Caco-2 (cell line): ENCODE data around the gene KMT2C. TPM values are rescaled to one million over a fixed set of nuclear protein-coding genes. Genes with fewer than 3 reads are reported as not detected.
"Not testable (repeated sequence)": the region's sequence is repeated elsewhere in the genome, so short reads cannot be mapped to it uniquely, and the experiment has no call there.

Source experiments
- BruUV-seq: library from RNA; stranded (reverse); fragments of 400-500 nt; replicated peaks from 2 replicates; lab custom pipeline; 2021; lab: Mats Ljungman, UMichigan
- CTCF ChIA-PET: fragments of 300-600 bp; sonication (Branson Sonifier 250); formaldehyde crosslinking; loops from one replicate; lab custom pipeline; 2022; ENCODE audit warnings: antibody characterized with exemption; lab: Charles Lee
- POLR2A ChIA-PET: fragments of 300-600 bp; sonication (Branson Sonifier 250); formaldehyde crosslinking; loops from one replicate; lab custom pipeline; 2022; ENCODE audit warnings: antibody characterized with exemption; lab: Charles Lee
- DNase-seq, 2 experiments: peaks; one replicate each; pipeline versions ENCODE4 v3.0.0 to v3.0.0-alpha.2; 2020 to 2022
- H3K27me3 ChIP-seq: replicated peaks from 2 replicates; pipeline ENCODE4 v1.6.0; 2011; ENCODE audit warnings: low read length; ENCODE audit not compliant: control insufficient read depth, insufficient read depth
- H3K36me3 ChIP-seq: 2 replicates; pipeline ENCODE4 v1.5.1; 2011; ENCODE audit warnings: low read length; ENCODE audit not compliant: control insufficient read depth, insufficient read depth
- H3K4me1 ChIP-seq: fragments of 250-450 bp; sonication (Bioruptor Pico); 2 replicates; pipeline ENCODE4 v1.5.1; 2020; ENCODE audit warnings: mild to moderate bottlenecking
- H3K4me3 ChIP-seq: 2 replicates; pipeline ENCODE4 v1.5.1; 2011; ENCODE audit warnings: low read depth, mild to moderate bottlenecking, control low read depth, low read length
- H3K9me3 ChIP-seq: fragments of 250-450 bp; sonication (Bioruptor Pico); 2 replicates; pipeline ENCODE4 v1.5.1; 2020; ENCODE audit warnings: mild to moderate bottlenecking, moderate library complexity
- H3K27ac Mint-ChIP-seq: one replicate; pipeline ENCODE4 v1.8.0; 2022; ENCODE audit warnings: mixed read lengths; ENCODE audit not compliant: unreplicated experiment
- H3K27me3 Mint-ChIP-seq: one replicate; pipeline ENCODE4 v1.8.0; 2022; ENCODE audit warnings: mixed read lengths; ENCODE audit not compliant: insufficient read depth, unreplicated experiment
- H3K36me3 Mint-ChIP-seq: one replicate; pipeline ENCODE4 v1.8.0; 2022; ENCODE audit warnings: mild to moderate bottlenecking, mixed read lengths; ENCODE audit not compliant: insufficient read depth, unreplicated experiment
- H3K4me1 Mint-ChIP-seq: one replicate; pipeline ENCODE4 v1.8.0; 2022; ENCODE audit warnings: low read depth, mixed read lengths; ENCODE audit not compliant: unreplicated experiment
- H3K4me3 Mint-ChIP-seq: one replicate; pipeline ENCODE4 v1.8.0; 2022; ENCODE audit warnings: mild to moderate bottlenecking, moderate library complexity, mixed read lengths; ENCODE audit not compliant: unreplicated experiment
- H3K9me3 Mint-ChIP-seq: one replicate; pipeline ENCODE4 v1.8.0; 2022; ENCODE audit warnings: mixed read lengths; ENCODE audit not compliant: unreplicated experiment
- CTCF ChIP-seq, 2 experiments: fragments of 200-600 bp in 1 of 2; IDR thresholded peaks; 1 replicate in 1 of 2; 2 replicates in 1 of 2; pipeline versions ENCODE4 v1.5.1 to v1.8.0; 2011 to 2022; ENCODE audit warnings: antibody characterized with exemption in 1 of 2, control low read depth in 1 of 2, inconsistent platforms in 1 of 2, low read depth in 1 of 2, low read length in 1 of 2, mild to moderate bottlenecking in 1 of 2, moderate library complexity in 1 of 2; ENCODE audit not compliant: insufficient read depth in 1 of 2, severe bottlenecking in 1 of 2, unreplicated experiment in 1 of 2
- intact Hi-C: fragments of 100-400 bp; cut with micrococcal nuclease; formaldehyde crosslinking; loops from one replicate; pipeline ENCODE4 v1.10.0; 2022; ENCODE audit not compliant: unreplicated experiment
- total RNA-seq: library from RNA; stranded (reverse); gene quantifications from 2 replicates; pipeline ENCODE4 v1.2.3, GENCODE V29; 2022

Gene KMT2C
- total RNA-seq, 1 experiment from 2014 or later = 59.5 TPM

GRCh38 chr7:152376716-152377484 is 58.9 kb downstream of the KMT2C start:
- CTCF ChIA-PET = interaction anchor here (0.6 kb wide), 1 partner anchor 128 kb away, joined by 5 read pairs; no protein-coding TSS in a partner anchor
- H3K9me3 ChIP-seq, BruUV-seq, H3K27me3 Mint-ChIP-seq, H3K4me3 Mint-ChIP-seq, H3K27ac Mint-ChIP-seq, H3K9me3 Mint-ChIP-seq, H3K4me1 Mint-ChIP-seq, DNase-seq, H3K27me3 ChIP-seq, H3K36me3 ChIP-seq, POLR2A ChIA-PET, intact Hi-C loops, H3K36me3 Mint-ChIP-seq, H3K4me1 ChIP-seq, H3K4me3 ChIP-seq: not testable (repeated sequence)

GRCh38 chr7:152370297-152370696 is 65.5 kb downstream of the KMT2C start:
- peaks cover 19% of the 10 kb centered on the region for H3K4me1 Mint-ChIP-seq
- no peaks in the 10 kb centered on the region for H3K9me3 ChIP-seq
- intact Hi-C loops = no loop called here
- CTCF ChIA-PET = no interaction called here
- peaks cover 9% of the 10 kb centered on the region for H3K9me3 Mint-ChIP-seq
- no peaks in the 10 kb centered on the region for H3K27me3 ChIP-seq
- no peak for TF ChIP-seq CTCF (IDR thresholded peaks at IDR 0.05; ENCODE audit: insufficient read depth in 1 of 2, low read depth in 1 of 2, low read length in 1 of 2, severe bottlenecking in 1 of 2, unreplicated experiment in 1 of 2)
- no peak overlapping the region for H3K4me3 Mint-ChIP-seq
- POLR2A ChIA-PET = no interaction called here
- peaks cover 9% of the 10 kb centered on the region for H3K36me3 Mint-ChIP-seq
- H3K36me3 ChIP-seq = 0 out of 2 replicates have a peak, but pooled peaks cover 1% of the 10 kb centered on the region
- peak overlapping the region; percentile 17 for H3K27ac Mint-ChIP-seq
- no TSS peak for BruUV-seq
- no peaks in the 10 kb centered on the region for H3K27me3 Mint-ChIP-seq
- no peaks in the 10 kb centered on the region for H3K4me1 ChIP-seq
- DNase-seq = no peak
- no peak overlapping the region for H3K4me3 ChIP-seq

GRCh38 chr7:152369518-152369917 is 66.3 kb downstream of the KMT2C start:
- H3K27me3 ChIP-seq = no peaks in the 10 kb centered on the region
- no peak overlapping the region for H3K27ac Mint-ChIP-seq
- 0 out of 2 replicates have a peak, but pooled peaks cover 1% of the 10 kb centered on the region for H3K36me3 ChIP-seq
- no peaks in the 10 kb centered on the region for H3K4me1 ChIP-seq
- H3K4me3 Mint-ChIP-seq = no peak overlapping the region
- CTCF ChIA-PET = interaction anchor here (0.6 kb wide), 1 partner anchor 853 kb away, joined by 3 read pairs; no protein-coding TSS in a partner anchor
- H3K36me3 Mint-ChIP-seq = peaks cover 9% of the 10 kb centered on the region
- no peak for DNase-seq
- BruUV-seq = no TSS peak
- H3K4me3 ChIP-seq = no peak overlapping the region
- H3K9me3 ChIP-seq = no peaks in the 10 kb centered on the region
- intact Hi-C loops = no loop called here
- POLR2A ChIA-PET = no interaction called here
- no peak for TF ChIP-seq CTCF (IDR thresholded peaks at IDR 0.05; ENCODE audit: insufficient read depth in 1 of 2, low read depth in 1 of 2, low read length in 1 of 2, severe bottlenecking in 1 of 2, unreplicated experiment in 1 of 2)
- no peaks in the 10 kb centered on the region for H3K27me3 Mint-ChIP-seq
- peaks cover 19% of the 10 kb centered on the region for H3K4me1 Mint-ChIP-seq
- H3K9me3 Mint-ChIP-seq = peaks cover 9% of the 10 kb centered on the region
